Loucy (cell line): ENCODE results near the gene CROCC2.

Experiments
- H2AFZ ChIP-seq: fragments of 200-600 bp; sonication (generic); 2 replicates; pipeline ENCODE4 v1.6.0; 2016; ENCODE audit warnings: antibody characterized with exemption, mild to moderate bottlenecking, low read length, moderate library complexity
- H3F3A ChIP-seq: fragments of 200-600 bp; 2 replicates; pipeline ENCODE4 v1.6.0; 2016; ENCODE audit warnings: antibody characterized with exemption, low read depth, mild to moderate bottlenecking
- H3K27me3 ChIP-seq: fragments of 200-600 bp; sonication (generic); 2 replicates; pipeline ENCODE4 v1.6.1; 2014; ENCODE audit warnings: low read length, mild to moderate bottlenecking; ENCODE audit not compliant: insufficient read depth, poor library complexity, severe bottlenecking
- H3K36me3 ChIP-seq: fragments of 200-600 bp; sonication (generic); 2 replicates; pipeline ENCODE4 v1.6.1; 2016; ENCODE audit warnings: low read length; ENCODE audit not compliant: insufficient read depth
- H3K4me1 ChIP-seq: fragments of 200-600 bp; sonication (generic); 2 replicates; pipeline ENCODE4 v1.5.1; 2014; ENCODE audit warnings: low read length, mild to moderate bottlenecking; ENCODE audit not compliant: insufficient read depth, poor library complexity, severe bottlenecking
- H3K4me2 ChIP-seq: fragments of 200-600 bp; sonication (generic); 2 replicates; pipeline ENCODE4 v1.6.0; 2014; ENCODE audit warnings: antibody characterized with exemption, low read length, low read depth, mild to moderate bottlenecking; ENCODE audit not compliant: poor library complexity, severe bottlenecking
- H3K4me3 ChIP-seq: fragments of 200-600 bp; sonication (generic); 2 replicates; pipeline ENCODE4 v1.5.1; 2014; ENCODE audit warnings: low read length, mild to moderate bottlenecking, mixed read lengths; ENCODE audit not compliant: poor library complexity, severe bottlenecking
- H3K79me2 ChIP-seq: fragments of 200-600 bp; sonication (generic); 2 replicates; pipeline ENCODE4 v1.6.1; 2014; ENCODE audit warnings: low read length; ENCODE audit not compliant: insufficient read depth
- H3K9ac ChIP-seq: fragments of 200-600 bp; sonication (generic); 2 replicates; pipeline ENCODE4 v1.6.0; 2014; ENCODE audit warnings: mild to moderate bottlenecking, low read depth, low read length, moderate library complexity; ENCODE audit not compliant: poor library complexity, severe bottlenecking
- H3K9me2 ChIP-seq: fragments of 200-600 bp; sonication (generic); replicated peaks from 2 replicates; pipeline ENCODE4 v1.6.1; 2016; ENCODE audit warnings: low read depth, low read length, mixed read lengths
- H3K9me3 ChIP-seq: fragments of 200-600 bp; sonication (generic); 2 replicates; pipeline ENCODE4 v1.6.1; 2014; ENCODE audit warnings: mild to moderate bottlenecking, antibody characterized with exemption, low read length, low read depth; ENCODE audit not compliant: insufficient read depth
- H4K20me1 ChIP-seq: fragments of 200-600 bp; sonication (generic); 2 replicates; pipeline ENCODE4 v1.6.0; 2014; ENCODE audit warnings: antibody characterized with exemption, low read length, mild to moderate bottlenecking; ENCODE audit not compliant: insufficient read depth, poor library complexity, severe bottlenecking
- CTCF ChIP-seq: fragments of 200-600 bp; sonication (generic); conservative IDR thresholded peaks from 2 replicates; pipeline ENCODE4 v1.5.1; 2014; ENCODE audit warnings: mild to moderate bottlenecking, antibody characterized with exemption, low read length
- EZH2phosphoT487 ChIP-seq: fragments of 200-600 bp; IDR thresholded peaks from 2 replicates; pipeline ENCODE4 v1.6.1; 2018; ENCODE audit warnings: antibody characterized with exemption, mild to moderate bottlenecking, moderate library complexity, borderline replicate concordance

CROCC2 gene

DNA sequence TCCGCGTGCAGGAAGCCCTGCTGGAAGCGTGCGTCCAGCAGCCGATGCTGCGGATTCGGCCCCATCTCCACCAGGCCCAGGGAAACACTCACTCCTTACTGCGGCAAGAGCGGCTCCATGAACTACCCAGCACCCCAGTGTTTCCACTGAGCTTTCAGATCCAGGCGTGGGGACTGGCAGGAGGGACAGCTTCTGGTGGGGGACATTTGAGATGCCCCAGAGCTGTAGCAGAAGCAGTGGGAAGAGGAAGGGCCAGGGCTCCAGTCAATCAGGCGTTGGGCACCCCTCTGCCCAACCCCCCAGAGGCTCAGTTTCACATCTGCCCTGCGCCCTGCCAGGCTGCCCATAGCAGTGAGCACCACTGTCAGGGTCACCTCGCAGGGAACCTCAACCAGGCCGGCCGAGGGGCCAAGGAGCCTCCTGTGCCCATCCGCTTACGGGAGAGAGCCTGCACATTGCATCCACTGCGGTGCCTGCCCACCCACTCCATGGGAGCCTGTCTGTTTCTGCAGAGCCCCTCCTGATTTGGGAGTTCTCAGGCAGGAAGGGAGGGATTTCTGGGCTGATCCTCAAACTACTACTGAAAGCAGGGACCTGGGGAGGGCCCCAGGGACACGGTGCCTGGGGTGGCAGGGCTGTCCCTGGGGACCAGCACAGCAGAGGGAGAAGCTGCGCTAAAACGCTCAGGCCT, 32.9 kb upstream of the CROCC2 start:
- Histone ChIP-seq H3K36me3 (no peaks in the 10 kb centered on the region), H3K9ac (no peak overlapping the region), H4K20me1 (no peaks in the 10 kb centered on the region), H3K79me2 (no peaks in the 10 kb centered on the region), H2AFZ (no peak overlapping the region), H3F3A (no peaks in the 10 kb centered on the region), H3K9me3 (no peaks in the 10 kb centered on the region; the same call in 1 of the 2 replicates), H3K4me2 (no peak overlapping the region), H3K4me3 (no peak overlapping the region), H3K4me1 (no peaks in the 10 kb centered on the region), H3K9me2 (no peaks in the 10 kb centered on the region), H3K27me3 (no peaks in the 10 kb centered on the region)
- TF ChIP-seq CTCF, result no peak
- no peak for TF ChIP-seq EZH2phosphoT487

GRCh38 chr2:240873805-240874714, 32.1 kb upstream of the CROCC2 start:
- Histone ChIP-seq H3K36me3 (no peaks in the 10 kb centered on the region), H3K9ac (no peak overlapping the region), H3K4me2 (no peak overlapping the region), H3K27me3 (no peaks in the 10 kb centered on the region), H3K9me2 (no peaks in the 10 kb centered on the region), H3K4me1 (no peaks in the 10 kb centered on the region), H4K20me1 (no peaks in the 10 kb centered on the region), H3F3A (no peaks in the 10 kb centered on the region), H2AFZ (no peak overlapping the region), H3K4me3 (no peak overlapping the region), H3K79me2 (no peaks in the 10 kb centered on the region), H3K9me3 (no peaks in the 10 kb centered on the region; the same call in 1 of the 2 replicates)
- no peak for TF ChIP-seq EZH2phosphoT487
- TF ChIP-seq CTCF, result no peak

DNA sequence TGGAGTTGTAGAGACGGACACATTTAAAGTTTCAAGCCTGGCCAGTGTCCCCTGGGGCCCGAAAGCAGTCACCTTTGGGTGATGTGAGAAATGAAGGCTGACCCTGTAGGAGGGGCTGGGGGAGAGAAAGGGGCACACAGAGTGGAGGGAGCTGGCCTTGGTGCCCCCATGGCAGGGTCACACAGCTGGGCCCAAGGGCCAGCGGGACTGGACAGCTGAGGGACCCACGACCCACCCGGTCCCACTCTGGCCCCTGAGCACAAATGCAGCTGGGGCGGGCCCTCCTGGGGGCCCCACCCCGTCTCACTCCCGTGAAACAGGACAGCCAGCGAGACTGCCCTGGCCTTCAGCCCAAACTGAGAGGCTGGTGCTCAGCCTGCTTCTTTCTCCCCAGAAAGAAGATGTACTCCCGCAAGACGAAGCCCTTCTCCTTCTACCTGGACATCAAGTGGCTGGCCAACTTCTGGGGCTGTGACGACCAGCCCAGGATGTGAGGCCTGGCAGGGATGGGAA, 31.4 kb upstream of the CROCC2 start:
- Histone ChIP-seq H2AFZ (no peak overlapping the region), H3K9me3 (no peaks in the 10 kb centered on the region; the same call in 1 of the 2 replicates), H3F3A (no peaks in the 10 kb centered on the region), H4K20me1 (no peaks in the 10 kb centered on the region), H3K27me3 (no peaks in the 10 kb centered on the region), H3K9me2 (no peaks in the 10 kb centered on the region), H3K4me1 (no peaks in the 10 kb centered on the region), H3K4me3 (no peak overlapping the region), H3K36me3 (no peaks in the 10 kb centered on the region), H3K4me2 (no peak overlapping the region), H3K9ac (no peak overlapping the region), H3K79me2 (no peaks in the 10 kb centered on the region)
- TF ChIP-seq EZH2phosphoT487 (no peak), CTCF (no peak)
